Mucosa of descending colon (tissue), 3 donors: ENCODE results near the gene RDH5. TPM values are rescaled to one million over a fixed set of nuclear protein-coding genes. Genes with fewer than 3 reads are reported as not detected.

Source experiments
- ATAC-seq: fragments of 200-7000 bp; cut with Tn5 transposase; one replicate; pipeline ENCODE4 v1.9.1; 2020; ENCODE audit warnings: mild to moderate bottlenecking, moderate library complexity
- DNase-seq, 3 donors: peaks; one replicate each; pipeline ENCODE4 v3.0.0-alpha.2; 2020
- H3K36me3 ChIP-seq: fragments of 200-600 bp; one replicate; pipeline ENCODE4 v1.8.0; 2021; ENCODE audit warnings: low read depth, mild to moderate bottlenecking
- H3K4me1 ChIP-seq: fragments of 200-600 bp; one replicate; pipeline ENCODE4 v1.8.0; 2021; ENCODE audit warnings: low read depth, mild to moderate bottlenecking
- H3K4me3 ChIP-seq: fragments of 200-600 bp; one replicate; pipeline ENCODE4 v1.8.0; 2021; ENCODE audit warnings: mild to moderate bottlenecking
- H3K9me3 ChIP-seq: fragments of 200-600 bp; one replicate; pipeline ENCODE4 v1.8.0; 2021; ENCODE audit warnings: mild to moderate bottlenecking
- CTCF ChIP-seq: fragments of 200-600 bp; IDR thresholded peaks from one replicate; pipeline ENCODE4 v1.8.0; 2022; ENCODE audit warnings: antibody characterized with exemption, mild to moderate bottlenecking
- intact Hi-C, 2 donors: fragments of 100-400 bp; cut with DNase I in 1 of 2; cut with micrococcal nuclease in 1 of 2; formaldehyde crosslinking; loops; one replicate each; pipeline versions ENCODE4 v1.11.0 to v1.11.1; 2022; cut with DNase I, micrococcal nuclease
- total RNA-seq, 3 donors: library from RNA; stranded (reverse); fragmentation: NEBNext Ultra II Directional in 2 of 3; extraction: Animal tissue kit (Norgen Biotek cat#: 25700) in 2 of 3; gene quantifications; one replicate each; pipeline versions ENCODE4 v1.2.1 to v1.2.4, GENCODE V29; 2021 to 2023
- donor health status: DM: no; HTN: no; CAD: no; lungs with moderate emphysema.
- donor health status: DM: no; HTN: no; CAD: no.
- donor health status: DM: no; HTN: yes; CAD: no.

The RDH5 gene
- total RNA-seq, 3 donors from 2014 or later = 21.5 to 48.1 (median 35.8) TPM

GRCh38 chr12:55700255-55701018 lies 19.8 kb upstream of the RDH5 start:
- H3K36me3 ChIP-seq = no peaks in the 10 kb centered on the region
- TF ChIP-seq CTCF = no peak
- H3K9me3 ChIP-seq = no peaks in the 10 kb centered on the region
- H3K4me1 ChIP-seq = no peaks in the 10 kb centered on the region
- DNase-seq (peak in 1 of 3 donors; percentile 13), ATAC-seq (no peak)
- no peak overlapping the region for H3K4me3 ChIP-seq
- intact Hi-C loops = no loop called here

GRCh38 chr12:55702861-55703260 lies 17.3 kb upstream of the RDH5 start:
- ATAC-seq = no peak
- Histone ChIP-seq H3K36me3 (no peaks in the 10 kb centered on the region), H3K4me1 (peaks cover 6% of the 10 kb centered on the region), H3K4me3 (no peak overlapping the region), H3K9me3 (no peaks in the 10 kb centered on the region)
- intact Hi-C loops = no loop called here
- DNase-seq = peak in 1 of 3 donors; percentile 17
- no peak for TF ChIP-seq CTCF

GRCh38 chr12:55703288-55703687 lies 16.9 kb upstream of the RDH5 start:
- DNase-seq (peak in 1 of 3 donors; percentile 20), ATAC-seq (no peak)
- H3K36me3 ChIP-seq = no peaks in the 10 kb centered on the region
- no peak overlapping the region for H3K4me3 ChIP-seq
- TF ChIP-seq CTCF = no peak
- intact Hi-C loops = no loop called here
- H3K4me1 ChIP-seq = peaks cover 10% of the 10 kb centered on the region
- H3K9me3 ChIP-seq = no peaks in the 10 kb centered on the region

- no peaks in the 10 kb centered on the region for H3K36me3 ChIP-seq
- ATAC-seq (no peak), DNase-seq (peak in 1 of 3 donors; percentile 25)
- intact Hi-C loops = no loop called here
- peaks cover 15% of the 10 kb centered on the region for H3K4me1 ChIP-seq
- no peaks in the 10 kb centered on the region for H3K9me3 ChIP-seq
- no peak overlapping the region for H3K4me3 ChIP-seq
- no peak for TF ChIP-seq CTCF
Measured at GRCh38 chr12:55703901-55704761, 16.1 kb upstream of the RDH5 start.

GRCh38 chr12:55704824-55705718 lies 15.1 kb upstream of the RDH5 start:
- Histone ChIP-seq H3K4me3 (no peak overlapping the region), H3K36me3 (no peaks in the 10 kb centered on the region), H3K9me3 (no peaks in the 10 kb centered on the region), H3K4me1 (peaks cover 15% of the 10 kb centered on the region)
- ATAC-seq (no peak), DNase-seq (no peak)
- TF ChIP-seq CTCF = no peak
- intact Hi-C loops = no loop called here
